ENCODE data around the gene HIP1R.
"Not testable (repeated sequence)": the region's sequence is repeated elsewhere in the genome, so short reads cannot be mapped to it uniquely, and the experiment has no call there.

Gene HIP1R

DNA sequence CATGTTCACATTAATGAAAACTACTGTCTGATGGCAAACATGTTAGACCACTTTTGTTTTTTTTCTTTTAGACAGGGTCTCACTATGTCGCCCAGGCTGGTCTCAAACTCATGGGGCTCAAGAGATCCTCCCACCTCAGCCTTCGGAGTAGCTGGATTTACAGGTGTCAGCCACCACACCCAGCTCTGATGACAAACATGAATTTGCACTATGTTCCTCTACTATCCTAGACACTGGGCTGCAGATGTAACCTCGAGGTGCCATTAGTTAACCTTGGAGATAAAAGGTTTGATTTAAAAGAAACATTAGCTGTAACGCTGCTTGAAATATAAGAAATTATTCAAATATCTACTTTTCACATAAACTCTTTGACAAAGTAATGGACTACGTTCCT lies 52.6 kb downstream of the HIP1R start:
- H3K4me3 ChIP-seq (ENCODE audit: low read depth, low read length), result no peak overlapping the region
- in situ Hi-C loops (cut with HindIII; ENCODE audit: low sequenced_read_pairs), result no loop called here
- TF ChIP-seq, protein P1, sequence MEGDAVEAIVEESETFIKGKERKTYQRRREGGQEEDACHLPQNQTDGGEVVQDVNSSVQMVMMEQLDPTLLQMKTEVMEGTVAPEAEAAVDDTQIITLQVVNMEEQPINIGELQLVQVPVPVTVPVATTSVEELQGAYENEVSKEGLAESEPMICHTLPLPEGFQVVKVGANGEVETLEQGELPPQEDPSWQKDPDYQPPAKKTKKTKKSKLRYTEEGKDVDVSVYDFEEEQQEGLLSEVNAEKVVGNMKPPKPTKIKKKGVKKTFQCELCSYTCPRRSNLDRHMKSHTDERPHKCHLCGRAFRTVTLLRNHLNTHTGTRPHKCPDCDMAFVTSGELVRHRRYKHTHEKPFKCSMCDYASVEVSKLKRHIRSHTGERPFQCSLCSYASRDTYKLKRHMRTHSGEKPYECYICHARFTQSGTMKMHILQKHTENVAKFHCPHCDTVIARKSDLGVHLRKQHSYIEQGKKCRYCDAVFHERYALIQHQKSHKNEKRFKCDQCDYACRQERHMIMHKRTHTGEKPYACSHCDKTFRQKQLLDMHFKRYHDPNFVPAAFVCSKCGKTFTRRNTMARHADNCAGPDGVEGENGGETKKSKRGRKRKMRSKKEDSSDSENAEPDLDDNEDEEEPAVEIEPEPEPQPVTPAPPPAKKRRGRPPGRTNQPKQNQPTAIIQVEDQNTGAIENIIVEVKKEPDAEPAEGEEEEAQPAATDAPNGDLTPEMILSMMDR (IDR thresholded peaks at IDR 0.05; ENCODE audit: low read depth, low read length), result no peak
- DNase-seq (ENCODE audit: low read depth, low spot score), result no peak

- no peak overlapping the region for H3K4me3 ChIP-seq (ENCODE audit: low read depth, low read length)
- peak; percentile 81 for DNase-seq (ENCODE audit: low read depth, low spot score)
- TF ChIP-seq, protein P1 (IDR thresholded peaks at IDR 0.05; ENCODE audit: low read depth, low read length), result no peak
- in situ Hi-C loops (cut with HindIII; ENCODE audit: low sequenced_read_pairs), result no loop called here
These were observed 53.0 kb downstream of the HIP1R start for GRCh38 chr12:122888232-122888752.

GRCh38 chr12:122889761-122890520 lies 54.7 kb downstream of the HIP1R start:
- DNase-seq (ENCODE audit: low read depth, low spot score), result no peak
- no peak overlapping the region for H3K4me3 ChIP-seq (ENCODE audit: low read depth, low read length)
- TF ChIP-seq, protein P1 (IDR thresholded peaks at IDR 0.05; ENCODE audit: low read depth, low read length), result no peak
- in situ Hi-C loops (cut with HindIII; ENCODE audit: low sequenced_read_pairs), result no loop called here

GRCh38 chr12:122891661-122892525 lies 56.6 kb downstream of the HIP1R start:
- in situ Hi-C loops (cut with HindIII; ENCODE audit: low sequenced_read_pairs), result no loop called here
- peak overlapping the region; percentile 6 for H3K4me3 ChIP-seq (ENCODE audit: low read depth, low read length)
- TF ChIP-seq, protein P1 (IDR thresholded peaks at IDR 0.05; ENCODE audit: low read depth, low read length), result no peak
- peak; percentile 67 for DNase-seq (ENCODE audit: low read depth, low spot score)

GRCh38 chr12:122892724-122893123 lies 57.5 kb downstream of the HIP1R start:
- DNase-seq (ENCODE audit: low read depth, low spot score); H3K4me3 ChIP-seq (ENCODE audit: low read depth, low read length); in situ Hi-C loops (cut with HindIII; ENCODE audit: low sequenced_read_pairs): not testable (repeated sequence)

- H3K4me3 ChIP-seq (ENCODE audit: low read depth, low read length), result peak overlapping the region; percentile 76
- TF ChIP-seq, protein P1 (IDR thresholded peaks at IDR 0.05; ENCODE audit: low read depth, low read length), result no peak
- DNase-seq (ENCODE audit: low read depth, low spot score), result no peak
- in situ Hi-C loops (cut with HindIII; ENCODE audit: low sequenced_read_pairs), result no loop called here
These were observed 58.2 kb downstream of the HIP1R start for GRCh38 chr12:122893208-122894153.
